GM10248 (cell line): ENCODE measurements around the gene PAQR7.

Experiments used
- CTCF ChIA-PET: fragments of 300-600 bp; sonication (Branson Sonifier 250); formaldehyde crosslinking; extraction: SDS; loops from one replicate; lab custom pipeline; 2021; ENCODE audit warnings: antibody characterized with exemption; lab: Yijun Ruan, JAX
- POLR2A ChIA-PET: fragments of 350-650 bp; sonication (Branson Sonifier 250); formaldehyde crosslinking; extraction: SDS; loops from one replicate; lab custom pipeline; 2020; ENCODE audit warnings: antibody characterized with exemption; lab: Yijun Ruan, JAX
- DNase-seq: peaks from one replicate; pipeline ENCODE4 v3.0.0; 2012; ENCODE audit errors: extremely low spot score
- TF ChIP-seq, protein P1 (sequence below): IDR thresholded peaks from 2 replicates; pipeline ENCODE4 v1.5.1; 2012; ENCODE audit warnings: mild to moderate bottlenecking, low read depth; ENCODE audit errors: extremely low read depth, missing control alignments, control extremely low read depth

PAQR7 gene

DNA sequence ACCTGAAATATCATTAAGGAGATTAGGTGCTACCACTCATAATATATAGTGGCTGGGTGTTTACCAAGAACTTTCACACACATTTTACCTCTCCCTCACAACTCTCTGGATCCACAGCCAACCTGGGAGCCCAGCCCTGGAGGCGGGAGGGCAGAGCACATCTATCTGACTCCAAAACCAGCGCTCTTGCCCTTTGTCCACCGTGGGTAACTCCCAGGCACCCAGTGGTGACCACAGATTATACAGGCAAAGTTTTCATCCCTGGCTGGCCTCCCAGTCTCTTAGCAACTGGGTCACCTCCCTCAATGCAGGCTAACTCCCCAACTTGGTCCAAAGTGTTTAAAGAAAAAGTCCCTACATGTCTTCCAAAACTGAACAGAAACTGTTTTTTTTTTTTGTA, 2.4 kb downstream of the PAQR7 start:
- ChIA-PET POLR2A (interaction anchor here (0.5 kb wide), 1 partner anchor 14 kb away, joined by 3 read pairs; the partner anchor contains the start of gene AUNIP), CTCF (interaction anchor here (1.3 to 1.7 kb wide), 2 partner anchors 9 to 22 kb away, joined by 3 to 6 read pairs; no protein-coding TSS in a partner anchor)
- no peak for DNase-seq
- TF ChIP-seq, protein P1, sequence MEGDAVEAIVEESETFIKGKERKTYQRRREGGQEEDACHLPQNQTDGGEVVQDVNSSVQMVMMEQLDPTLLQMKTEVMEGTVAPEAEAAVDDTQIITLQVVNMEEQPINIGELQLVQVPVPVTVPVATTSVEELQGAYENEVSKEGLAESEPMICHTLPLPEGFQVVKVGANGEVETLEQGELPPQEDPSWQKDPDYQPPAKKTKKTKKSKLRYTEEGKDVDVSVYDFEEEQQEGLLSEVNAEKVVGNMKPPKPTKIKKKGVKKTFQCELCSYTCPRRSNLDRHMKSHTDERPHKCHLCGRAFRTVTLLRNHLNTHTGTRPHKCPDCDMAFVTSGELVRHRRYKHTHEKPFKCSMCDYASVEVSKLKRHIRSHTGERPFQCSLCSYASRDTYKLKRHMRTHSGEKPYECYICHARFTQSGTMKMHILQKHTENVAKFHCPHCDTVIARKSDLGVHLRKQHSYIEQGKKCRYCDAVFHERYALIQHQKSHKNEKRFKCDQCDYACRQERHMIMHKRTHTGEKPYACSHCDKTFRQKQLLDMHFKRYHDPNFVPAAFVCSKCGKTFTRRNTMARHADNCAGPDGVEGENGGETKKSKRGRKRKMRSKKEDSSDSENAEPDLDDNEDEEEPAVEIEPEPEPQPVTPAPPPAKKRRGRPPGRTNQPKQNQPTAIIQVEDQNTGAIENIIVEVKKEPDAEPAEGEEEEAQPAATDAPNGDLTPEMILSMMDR: no peak

DNA sequence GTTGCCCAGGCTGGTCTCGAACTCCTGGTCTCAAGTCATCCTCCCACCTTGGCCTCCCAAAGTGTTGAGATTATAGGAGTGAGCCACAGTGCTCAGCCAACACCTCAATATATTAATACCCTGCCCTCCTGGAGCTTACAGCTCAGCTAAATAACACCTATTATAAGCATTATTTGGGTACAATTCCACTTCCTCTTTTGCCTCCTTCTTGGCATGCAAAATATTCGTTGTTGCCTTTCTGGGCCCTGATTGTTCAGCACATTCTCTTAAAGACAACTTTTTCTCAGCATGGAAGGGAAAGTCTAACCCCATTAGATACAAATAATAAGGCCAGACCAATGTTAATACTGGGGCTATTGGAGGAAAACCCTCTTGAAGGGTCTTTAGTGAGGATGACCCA, 2.8 kb downstream of the PAQR7 start:
- no peak for DNase-seq
- CTCF ChIA-PET: interaction anchor here (1.3 to 1.7 kb wide), 2 partner anchors 9 to 23 kb away, joined by 3 to 6 read pairs; no protein-coding TSS in a partner anchor
- TF ChIP-seq, protein P1: no peak
- POLR2A ChIA-PET: interaction anchor here (0.5 kb wide), 1 partner anchor 13 kb away, joined by 3 read pairs; the partner anchor contains the start of gene AUNIP

DNA sequence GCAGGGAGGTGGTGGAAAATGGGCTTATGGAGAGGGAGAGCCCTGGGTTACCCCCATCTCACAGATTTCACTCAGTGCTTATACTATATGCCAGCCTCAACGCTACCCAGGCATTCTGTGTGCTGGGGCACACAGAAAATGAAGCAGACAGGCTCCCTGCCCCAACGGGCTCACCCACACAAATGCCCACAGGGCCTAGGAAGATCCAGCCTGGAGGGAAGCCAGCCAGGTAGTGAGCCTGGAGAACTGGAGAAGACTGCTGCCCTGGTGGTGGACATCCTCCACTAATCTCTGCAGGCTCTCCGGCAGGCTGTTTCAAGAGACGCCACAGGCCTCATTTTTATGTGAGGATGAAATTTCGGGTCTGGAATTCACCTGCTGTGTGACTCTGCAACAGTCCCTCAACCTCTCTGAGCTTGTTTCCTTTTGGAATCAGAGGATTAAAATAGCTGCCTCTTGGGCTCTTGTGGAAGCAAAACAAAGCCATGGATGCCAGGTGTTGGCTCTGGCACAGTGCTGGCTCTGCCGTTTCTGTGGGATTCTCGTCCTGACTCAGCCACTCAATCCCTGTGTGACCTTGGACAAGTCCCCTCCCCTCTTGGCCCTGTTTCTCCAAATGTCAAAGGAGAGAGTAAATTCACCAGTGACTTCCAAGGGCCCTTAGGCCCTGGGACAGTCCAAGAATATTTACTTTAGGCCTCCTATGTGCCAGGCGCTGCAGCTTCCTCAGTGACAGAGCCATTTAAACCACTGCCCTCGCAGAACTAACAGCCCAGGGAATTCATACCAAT, 3.6 kb downstream of the PAQR7 start:
- POLR2A ChIA-PET: no interaction called here

DNA sequence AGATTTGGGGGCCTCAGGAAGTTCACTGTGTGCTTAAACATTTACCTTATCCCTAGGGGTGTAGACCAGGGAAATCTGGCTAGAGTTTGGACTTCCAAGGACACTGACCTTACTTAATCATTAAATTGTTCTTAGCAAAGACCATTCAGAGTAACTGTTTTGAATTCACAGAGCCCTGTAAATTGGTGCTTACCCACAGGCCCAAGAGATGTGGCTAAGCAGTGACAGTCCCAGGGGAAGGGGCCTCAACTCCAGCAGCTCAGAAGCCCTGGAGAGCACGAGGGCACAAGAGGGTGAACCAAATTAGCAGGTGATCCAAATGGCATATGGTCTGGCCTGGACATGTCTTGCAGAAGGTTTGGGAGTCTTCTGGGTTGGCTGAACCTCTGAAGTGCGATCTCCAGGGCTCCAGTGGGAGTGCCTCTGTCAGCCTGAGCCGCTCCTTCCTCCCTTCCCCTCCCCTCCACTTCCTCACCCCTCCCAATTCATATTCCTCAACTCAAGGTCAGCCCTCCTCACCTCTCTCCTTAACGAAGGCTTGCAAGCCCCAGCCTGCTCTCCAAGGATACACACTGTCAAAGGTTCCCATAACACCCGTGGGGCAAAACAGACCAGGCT, 4.3 kb downstream of the PAQR7 start:
- TF ChIP-seq, protein P1: no peak
- ChIA-PET CTCF (interaction anchor here (0.9 to 1.7 kb wide), 4 partner anchors 7 to 34 kb away, joined by 3 to 6 read pairs (median 4); no protein-coding TSS in a partner anchor), POLR2A (no interaction called here)
- DNase-seq: no peak

More for the DNA sequence above, 3.6 kb downstream of the PAQR7 start:
- CTCF ChIA-PET: interaction anchor here (1.3 to 1.7 kb wide), 2 partner anchors 8 to 24 kb away, joined by 3 to 6 read pairs; no protein-coding TSS in a partner anchor
- TF ChIP-seq, protein P1: no peak
- no peak for DNase-seq

DNA sequence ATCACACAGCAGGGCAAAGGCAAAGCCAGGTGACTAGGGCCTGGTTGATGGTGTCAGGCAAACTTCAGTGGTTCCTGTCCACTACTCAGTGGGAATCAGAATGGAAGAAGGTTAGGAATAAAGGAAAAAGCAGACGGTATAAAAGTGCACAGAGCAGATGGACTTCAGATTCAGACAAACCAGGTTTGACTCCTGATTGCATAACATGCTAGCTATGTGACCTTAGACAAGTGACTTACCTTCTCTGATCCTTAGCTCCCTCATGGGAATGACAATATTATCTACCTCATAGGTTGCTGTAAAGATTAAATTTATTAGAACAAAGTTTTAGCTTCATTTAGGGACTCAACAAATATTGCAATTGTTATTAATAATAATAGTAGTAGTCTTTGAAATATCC, 4.9 kb downstream of the PAQR7 start:
- ChIA-PET POLR2A (no interaction called here), CTCF (interaction anchor here (0.9 to 1.4 kb wide), 3 partner anchors 10 to 34 kb away, joined by 3 to 4 read pairs (median 3); no protein-coding TSS in a partner anchor)
- TF ChIP-seq, protein P1: no peak
- no peak for DNase-seq

DNA sequence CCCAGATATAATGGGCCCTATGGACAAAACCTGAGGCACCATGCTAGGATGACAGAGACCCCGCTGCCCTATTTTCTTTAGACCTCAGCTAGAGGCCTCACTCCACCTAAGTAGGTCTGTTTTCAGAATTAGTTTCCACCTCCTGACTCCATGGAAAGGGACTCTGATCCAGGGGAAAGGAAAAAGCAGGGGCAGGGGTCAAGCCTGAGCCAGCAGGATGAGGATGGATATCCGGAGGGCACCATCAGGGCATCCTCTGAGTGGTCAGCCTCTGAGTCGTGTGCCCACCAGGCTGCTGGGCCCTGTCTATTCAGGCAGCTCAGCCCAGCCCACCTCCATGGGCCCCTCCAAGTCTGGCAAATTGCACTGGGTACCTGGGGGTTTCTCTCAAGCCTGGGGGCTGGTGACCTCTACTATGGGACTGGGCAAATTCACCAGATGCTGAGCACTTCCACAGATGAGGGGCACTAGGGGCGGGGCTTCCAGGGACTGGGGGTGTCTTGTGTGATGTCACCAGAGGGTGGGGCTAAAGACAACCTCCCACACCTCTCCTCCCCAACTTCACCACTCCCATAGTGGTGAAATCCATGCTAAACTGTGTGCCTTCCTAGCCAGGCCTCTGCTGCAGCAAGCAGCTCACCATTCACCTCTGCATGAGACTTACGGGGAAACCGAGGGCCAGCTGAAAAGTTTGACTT, 5.5 kb downstream of the PAQR7 start:
- DNase-seq: no peak
- POLR2A ChIA-PET: no interaction called here
- CTCF ChIA-PET: interaction anchor here (0.9 to 2.3 kb wide), 4 partner anchors 9 to 35 kb away, joined by 3 to 8 read pairs (median 4); no protein-coding TSS in a partner anchor
- TF ChIP-seq, protein P1: no peak
